ENCODE measurements around the gene CLEC1A. TPM values are rescaled to one million over a fixed set of nuclear protein-coding genes. Genes with fewer than 3 reads are reported as not detected.

CLEC1A gene
- total RNA-seq, 1 donor from 2014 or later, result not detected

DNA sequence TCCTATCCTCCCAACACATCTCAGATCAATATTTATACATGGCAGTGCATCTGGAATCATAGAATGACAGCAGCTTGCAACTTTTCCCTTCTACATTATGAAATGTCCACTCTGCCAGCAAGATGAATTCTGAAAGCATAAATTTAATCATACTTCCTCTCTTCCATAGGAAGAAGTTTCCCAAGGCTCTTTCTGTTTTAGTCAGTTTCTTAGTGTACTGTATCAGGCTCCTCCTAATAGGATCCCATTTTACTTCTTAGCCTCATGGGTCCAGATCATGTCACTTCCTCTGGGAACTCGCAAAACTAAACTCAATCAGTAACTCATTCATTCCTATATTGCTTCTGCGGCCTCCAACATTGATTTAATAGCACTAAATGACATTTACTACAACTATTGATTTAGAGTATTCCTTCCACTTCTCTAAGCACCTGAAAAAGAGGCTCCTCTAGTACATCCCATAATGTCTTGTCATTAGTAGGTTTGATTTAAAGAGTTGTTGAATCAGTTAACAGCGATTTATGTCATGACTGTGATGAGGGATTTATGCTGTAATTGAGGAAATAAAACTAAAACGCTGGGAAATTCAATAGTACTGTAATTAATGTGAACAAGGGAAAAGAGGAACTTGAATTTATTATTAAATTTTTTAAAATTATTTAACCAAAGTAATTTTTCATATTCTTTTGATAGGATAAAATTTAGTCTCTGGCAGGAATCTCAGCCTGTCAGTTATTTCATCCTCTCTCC, 4.0 kb downstream of the CLEC1A start:
- no peaks in the 10 kb centered on the region for H3K36me3 Mint-ChIP-seq (ENCODE audit: low read depth)
- TF ChIP-seq, protein P1, sequence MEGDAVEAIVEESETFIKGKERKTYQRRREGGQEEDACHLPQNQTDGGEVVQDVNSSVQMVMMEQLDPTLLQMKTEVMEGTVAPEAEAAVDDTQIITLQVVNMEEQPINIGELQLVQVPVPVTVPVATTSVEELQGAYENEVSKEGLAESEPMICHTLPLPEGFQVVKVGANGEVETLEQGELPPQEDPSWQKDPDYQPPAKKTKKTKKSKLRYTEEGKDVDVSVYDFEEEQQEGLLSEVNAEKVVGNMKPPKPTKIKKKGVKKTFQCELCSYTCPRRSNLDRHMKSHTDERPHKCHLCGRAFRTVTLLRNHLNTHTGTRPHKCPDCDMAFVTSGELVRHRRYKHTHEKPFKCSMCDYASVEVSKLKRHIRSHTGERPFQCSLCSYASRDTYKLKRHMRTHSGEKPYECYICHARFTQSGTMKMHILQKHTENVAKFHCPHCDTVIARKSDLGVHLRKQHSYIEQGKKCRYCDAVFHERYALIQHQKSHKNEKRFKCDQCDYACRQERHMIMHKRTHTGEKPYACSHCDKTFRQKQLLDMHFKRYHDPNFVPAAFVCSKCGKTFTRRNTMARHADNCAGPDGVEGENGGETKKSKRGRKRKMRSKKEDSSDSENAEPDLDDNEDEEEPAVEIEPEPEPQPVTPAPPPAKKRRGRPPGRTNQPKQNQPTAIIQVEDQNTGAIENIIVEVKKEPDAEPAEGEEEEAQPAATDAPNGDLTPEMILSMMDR (IDR thresholded peaks at IDR 0.05), result no peak
- no peaks in the 10 kb centered on the region for H3K9me3 Mint-ChIP-seq (ENCODE audit: low read depth)
- peaks cover 2% of the 10 kb centered on the region for H3K27me3 Mint-ChIP-seq (ENCODE audit: low read depth)
- no peak overlapping the region for H3K27ac Mint-ChIP-seq (ENCODE audit: unreplicated experiment)
- peaks cover 14% of the 10 kb centered on the region for H3K4me1 Mint-ChIP-seq (ENCODE audit: low read depth)
- H3K4me3 Mint-ChIP-seq (ENCODE audit: unreplicated experiment), result no peak overlapping the region
- no peak for DNase-seq (ENCODE audit: low spot score)

DNA sequence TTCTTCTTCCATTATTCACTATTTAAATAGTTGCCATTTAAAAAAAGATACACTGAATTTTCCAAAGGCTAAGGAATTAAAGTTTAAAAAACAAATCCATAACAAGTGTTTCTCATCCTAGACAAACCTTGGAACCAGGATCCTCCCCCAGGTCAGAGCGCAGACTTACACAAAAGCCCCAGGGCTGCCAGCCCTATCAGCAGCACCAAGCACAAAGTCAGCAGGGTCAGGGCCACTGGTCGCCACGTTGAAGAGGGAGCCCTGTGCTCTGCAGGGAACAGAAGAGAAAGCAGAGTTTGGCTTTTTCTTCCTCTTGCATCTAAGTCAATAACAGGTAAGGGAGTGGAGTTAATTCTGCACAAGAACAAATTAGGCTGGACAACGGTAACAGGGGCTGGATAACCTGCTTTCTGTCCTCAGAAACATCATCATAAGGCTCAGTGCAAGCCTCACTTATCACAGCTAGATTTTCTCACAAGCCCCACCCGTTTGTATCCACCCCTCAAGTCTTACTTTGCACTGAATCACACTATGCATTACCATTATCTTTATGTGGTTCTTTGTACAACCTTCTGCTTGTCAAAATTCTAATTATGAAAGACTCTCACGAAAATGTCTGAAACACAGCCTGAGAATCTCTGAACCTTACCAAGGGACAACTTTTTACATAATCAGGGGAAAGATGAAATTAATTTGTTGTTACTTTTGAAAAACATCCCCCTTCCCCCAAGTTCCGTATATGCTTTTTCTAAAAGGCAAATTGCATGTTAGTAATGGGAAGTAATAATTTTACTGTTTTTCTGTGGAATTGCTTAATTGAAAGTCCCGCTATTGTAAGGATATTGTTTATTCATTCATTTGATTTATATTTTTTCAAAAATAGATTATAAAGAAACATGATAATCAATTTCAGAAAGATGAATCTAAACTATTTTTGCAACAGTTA, 9.6 kb downstream of the CLEC1A start:
- H3K27me3 Mint-ChIP-seq (ENCODE audit: low read depth), result peaks cover 3% of the 10 kb centered on the region
- no peak for DNase-seq (ENCODE audit: low spot score)
- H3K4me1 Mint-ChIP-seq (ENCODE audit: low read depth), result peaks cover 6% of the 10 kb centered on the region
- TF ChIP-seq, protein P1 (IDR thresholded peaks at IDR 0.05), result no peak
- no peak overlapping the region for H3K27ac Mint-ChIP-seq (ENCODE audit: unreplicated experiment)
- H3K36me3 Mint-ChIP-seq (ENCODE audit: low read depth), result peaks cover 3% of the 10 kb centered on the region
- no peak overlapping the region for H3K4me3 Mint-ChIP-seq (ENCODE audit: unreplicated experiment)
- H3K9me3 Mint-ChIP-seq (ENCODE audit: low read depth), result peaks cover 11% of the 10 kb centered on the region

DNA sequence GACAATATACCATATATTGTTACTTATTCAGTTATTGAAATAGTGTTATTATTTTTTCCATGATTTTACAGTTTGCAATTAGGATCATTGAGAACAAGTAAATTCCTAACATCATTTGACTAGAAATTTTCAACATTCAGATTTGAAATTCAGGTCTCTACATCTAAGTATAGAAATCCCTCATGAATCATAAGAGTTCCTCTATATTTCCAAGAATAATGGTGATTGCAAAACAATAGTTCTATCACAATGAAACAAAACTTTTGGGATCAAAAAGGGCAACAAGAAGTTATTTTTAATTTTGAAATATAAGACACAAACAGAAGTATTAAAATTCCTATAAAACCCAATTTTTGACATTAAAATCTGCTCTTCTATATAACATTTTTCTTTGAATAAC, 10.8 kb downstream of the CLEC1A start:
- Mint-ChIP-seq H3K36me3 (ENCODE audit: low read depth) (peaks cover 4% of the 10 kb centered on the region), H3K4me1 (ENCODE audit: low read depth) (peaks cover 5% of the 10 kb centered on the region)

DNA sequence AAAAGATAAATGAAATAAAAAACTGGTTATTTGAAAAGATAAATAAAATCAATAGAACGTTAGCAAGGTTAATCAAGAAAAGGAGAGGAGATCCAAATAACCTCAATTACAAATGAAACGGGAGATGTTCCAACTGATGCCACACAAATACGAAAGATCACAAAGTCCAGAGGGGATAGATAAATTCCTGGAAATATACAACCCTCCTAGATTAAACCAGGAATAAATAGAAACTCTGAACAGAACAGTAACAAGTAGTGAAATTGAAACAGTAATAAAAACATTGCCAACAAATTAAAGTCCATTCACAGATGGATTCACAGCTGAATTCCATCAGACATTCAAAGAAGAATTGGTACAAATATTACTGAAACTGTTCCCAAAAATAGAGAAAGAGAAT, 12.4 kb downstream of the CLEC1A start:
- Mint-ChIP-seq H3K4me1 (ENCODE audit: low read depth) (no peaks in the 10 kb centered on the region), H3K27ac (ENCODE audit: unreplicated experiment) (no peak overlapping the region), H3K36me3 (ENCODE audit: low read depth) (peaks cover 4% of the 10 kb centered on the region), H3K27me3 (ENCODE audit: low read depth) (peaks cover 3% of the 10 kb centered on the region), H3K4me3 (ENCODE audit: unreplicated experiment) (no peak overlapping the region), H3K9me3 (ENCODE audit: low read depth) (peaks cover 22% of the 10 kb centered on the region)
- TF ChIP-seq, protein P1 (IDR thresholded peaks at IDR 0.05), result no peak
- no peak for DNase-seq (ENCODE audit: low spot score)

More for the DNA sequence above, 10.8 kb downstream of the CLEC1A start:
- DNase-seq (ENCODE audit: low spot score), result no peak
- TF ChIP-seq, protein P1 (IDR thresholded peaks at IDR 0.05), result no peak
- Mint-ChIP-seq H3K27ac (ENCODE audit: unreplicated experiment) (no peak overlapping the region), H3K9me3 (ENCODE audit: low read depth) (peaks cover 19% of the 10 kb centered on the region), H3K4me3 (ENCODE audit: unreplicated experiment) (no peak overlapping the region), H3K27me3 (ENCODE audit: low read depth) (peaks cover 3% of the 10 kb centered on the region)

DNA sequence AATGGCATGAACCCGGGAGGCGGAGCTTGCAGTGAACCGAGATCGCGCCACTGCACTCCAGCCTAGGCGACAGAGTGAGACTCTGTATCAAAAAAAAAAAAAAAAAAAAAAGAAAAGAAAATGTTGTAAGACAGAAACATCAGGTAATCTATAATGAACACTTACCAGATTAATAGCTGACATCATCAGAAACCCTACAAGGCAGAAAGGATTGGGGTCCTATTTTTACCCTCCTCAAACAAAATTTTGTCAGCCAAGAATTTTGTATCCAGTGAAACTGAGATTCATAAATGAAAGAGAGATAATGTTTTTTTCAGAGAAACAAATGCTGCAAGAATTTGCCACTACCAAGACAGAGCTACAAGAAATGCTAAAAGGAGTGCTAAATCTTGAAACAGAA, 14.1 kb downstream of the CLEC1A start:
- Mint-ChIP-seq H3K4me1 (ENCODE audit: low read depth) (no peaks in the 10 kb centered on the region), H3K36me3 (ENCODE audit: low read depth) (peaks cover 4% of the 10 kb centered on the region), H3K4me3 (ENCODE audit: unreplicated experiment) (no peak overlapping the region), H3K27me3 (ENCODE audit: low read depth) (no peaks in the 10 kb centered on the region), H3K27ac (ENCODE audit: unreplicated experiment) (no peak overlapping the region), H3K9me3 (ENCODE audit: low read depth) (peaks cover 29% of the 10 kb centered on the region)
- no peak for DNase-seq (ENCODE audit: low spot score)
- TF ChIP-seq, protein P1 (IDR thresholded peaks at IDR 0.05), result no peak

Data from chondrocyte (in vitro differentiated cells).